Neural cell (in vitro differentiated cells): ENCODE measurements around the gene DENND1A.

Source experiments
- CTCF ChIP-seq: fragments of 450-650 bp; IDR thresholded peaks from 2 replicates; pipeline ENCODE4 v1.5.1; 2014; ENCODE audit warnings: antibody characterized with exemption, mild to moderate bottlenecking, moderate library complexity; ENCODE audit not compliant: poor library complexity, severe bottlenecking
- EP300 ChIP-seq: fragments of 450-650 bp; conservative IDR thresholded peaks from 2 replicates; pipeline ENCODE4 v1.6.1; 2014; ENCODE audit warnings: antibody characterized with exemption, mild to moderate bottlenecking, moderate library complexity; ENCODE audit not compliant: poor library complexity, severe bottlenecking
- EZH2 ChIP-seq: fragments of 200-600, 300-800 bp; shearing (Covaris generic), sonication (generic); IDR thresholded peaks from 2 replicates; pipeline ENCODE4 v1.6.1; 2014; ENCODE audit warnings: antibody characterized with exemption, low read length, borderline replicate concordance, mild to moderate bottlenecking; ENCODE audit not compliant: insufficient read depth, poor library complexity, severe bottlenecking
- POLR2AphosphoS5 ChIP-seq: IDR thresholded peaks from 2 replicates; pipeline ENCODE4 v1.6.1; 2012

GRCh38 chr9:123753016-123753415 lies 176.9 kb downstream of the DENND1A start:
- TF ChIP-seq CTCF (no peak), POLR2AphosphoS5 (no peak), EZH2 (no peak), EP300 (no peak)
